ENCODE measurements around the gene SCMH1. TPM values are rescaled to one million over a fixed set of nuclear protein-coding genes. Genes with fewer than 3 reads are reported as not detected.

SCMH1 gene
- total and polyA plus RNA-seq, 2 of the 4 experiments (the other 2 are of a cell fraction), result 9.0 to 19.4 TPM

DNA sequence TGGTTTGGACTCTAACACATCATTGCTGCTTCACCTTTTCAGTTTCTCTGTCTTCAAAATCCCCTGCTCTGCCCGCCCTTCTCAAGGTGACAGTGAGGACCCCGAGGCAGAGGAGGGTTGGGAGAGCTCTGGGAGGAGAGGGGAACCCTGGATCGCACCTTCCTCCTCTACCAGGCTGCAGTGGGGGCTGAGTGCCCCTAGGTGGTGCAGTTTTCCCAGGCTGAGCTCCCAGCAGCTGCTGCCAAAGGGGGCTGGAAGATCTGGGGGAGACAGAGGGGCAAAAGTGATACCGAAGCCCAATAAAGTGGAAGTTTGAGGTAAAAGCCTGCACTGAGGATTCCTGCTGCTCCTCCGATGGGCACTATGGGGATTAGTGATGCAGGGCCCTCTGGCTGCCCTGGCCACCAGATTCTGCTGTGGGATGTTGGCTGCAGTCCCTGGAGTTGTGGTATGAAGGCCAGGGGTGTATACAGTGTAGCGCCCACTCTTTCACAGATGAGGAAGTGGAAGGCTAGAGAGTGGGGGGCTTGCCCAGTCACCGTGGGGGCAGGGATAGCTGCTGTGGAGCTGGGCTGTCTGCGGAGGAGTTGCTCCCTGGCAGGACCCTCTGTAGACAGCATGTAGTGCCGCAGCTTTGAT lies 40.7 kb upstream of the SCMH1 start:
- intact Hi-C loops (cut with micrococcal nuclease), result loop anchor here (1.0 kb wide), 2 partner anchors 135 to 150 kb away; no protein-coding TSS in a partner anchor
- Histone ChIP-seq H3K9ac (ENCODE audit: low read depth, low read length) (no peak overlapping the region), H2BK15ac (ENCODE audit: low read depth, low read length) (no peak overlapping the region), H3K23ac (ENCODE audit: low read depth, low read length) (no peak overlapping the region), H3K56ac (ENCODE audit: extremely low read depth, insufficient read depth, low read length) (no peak overlapping the region), H3K14ac (replicated peaks; ENCODE audit: low read depth, low read length) (no peak overlapping the region), H3K9me3 (ENCODE audit: control insufficient read depth, insufficient read depth, low read length) (no peaks in the 10 kb centered on the region), H2BK5ac (ENCODE audit: low read depth, low read length, poor library complexity, severe bottlenecking) (no peak overlapping the region), H3K4me2 (ENCODE audit: low read depth, low read length) (no peak overlapping the region), H4K5ac (ENCODE audit: low read depth, low read length) (no peak overlapping the region), H3K27ac (ENCODE audit: insufficient read depth, low read length) (no peak overlapping the region), H3K18ac (ENCODE audit: low read depth, low read length) (no peak overlapping the region), H3K4me1 (ENCODE audit: control insufficient read depth, insufficient read depth, low read length) (no peaks in the 10 kb centered on the region), H2AFZ (replicated peaks; ENCODE audit: low read length, poor library complexity) (no peak overlapping the region), H4K8ac (ENCODE audit: low read depth in 2 of 2, low read length in 2 of 2) (no peak overlapping the region), H4K91ac (ENCODE audit: insufficient read depth, low read depth, low read length) (no peak overlapping the region), H3K79me1 (ENCODE audit: low read depth in 1 of 2, low read length in 2 of 2) (no peaks in the 10 kb centered on the region), H2AK5ac (ENCODE audit: low read depth, low read length) (no peak overlapping the region), H3K9me1 (ENCODE audit: insufficient read depth, low read length) (no peaks in the 10 kb centered on the region), H3K4me3 (ENCODE audit: insufficient read depth, low read depth, low read length) (no peak overlapping the region), H2BK20ac (ENCODE audit: low read depth, low read length) (no peak overlapping the region), H3K4ac (ENCODE audit: low read depth, low read length) (no peak overlapping the region), H2BK120ac (ENCODE audit: low read depth, low read length) (no peak overlapping the region), H2AK9ac (replicated peaks; ENCODE audit: low read depth, low read length, poor library complexity) (no peak overlapping the region), H3K36me3 (ENCODE audit: control insufficient read depth, insufficient read depth, low read length) (no peaks in the 10 kb centered on the region), H3K27me3 (ENCODE audit: control insufficient read depth, insufficient read depth, low read length) (peaks cover 67% of the 10 kb centered on the region), H4K20me1 (ENCODE audit: insufficient read depth, low read length) (no peaks in the 10 kb centered on the region)
- in situ Hi-C loops (cut with MboI; ENCODE audit: low sequenced_read_pairs), result no loop called here
- no TSS peak for BruUV-seq (replicated peaks)
- WGBS, 2 experiments (ENCODE audit: extremely low coverage in 2 of 2, insufficient read length in 1 of 2), result 22% methylated on average over 2 of the region's 9 CpGs; no CpG with 5 or more reads in 1 of the 2 experiments
- no peak for TF ChIP-seq MXI1 (IDR thresholded peaks at IDR 0.05; ENCODE audit: borderline replicate concordance, low read depth, low read length)
- TF ChIP-seq, protein P1, sequence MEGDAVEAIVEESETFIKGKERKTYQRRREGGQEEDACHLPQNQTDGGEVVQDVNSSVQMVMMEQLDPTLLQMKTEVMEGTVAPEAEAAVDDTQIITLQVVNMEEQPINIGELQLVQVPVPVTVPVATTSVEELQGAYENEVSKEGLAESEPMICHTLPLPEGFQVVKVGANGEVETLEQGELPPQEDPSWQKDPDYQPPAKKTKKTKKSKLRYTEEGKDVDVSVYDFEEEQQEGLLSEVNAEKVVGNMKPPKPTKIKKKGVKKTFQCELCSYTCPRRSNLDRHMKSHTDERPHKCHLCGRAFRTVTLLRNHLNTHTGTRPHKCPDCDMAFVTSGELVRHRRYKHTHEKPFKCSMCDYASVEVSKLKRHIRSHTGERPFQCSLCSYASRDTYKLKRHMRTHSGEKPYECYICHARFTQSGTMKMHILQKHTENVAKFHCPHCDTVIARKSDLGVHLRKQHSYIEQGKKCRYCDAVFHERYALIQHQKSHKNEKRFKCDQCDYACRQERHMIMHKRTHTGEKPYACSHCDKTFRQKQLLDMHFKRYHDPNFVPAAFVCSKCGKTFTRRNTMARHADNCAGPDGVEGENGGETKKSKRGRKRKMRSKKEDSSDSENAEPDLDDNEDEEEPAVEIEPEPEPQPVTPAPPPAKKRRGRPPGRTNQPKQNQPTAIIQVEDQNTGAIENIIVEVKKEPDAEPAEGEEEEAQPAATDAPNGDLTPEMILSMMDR (conservative IDR thresholded peaks at IDR 0.05; ENCODE audit: low read depth, low read length), result peak; percentile 68
- TF ChIP-seq RAD21 (IDR thresholded peaks at IDR 0.05; ENCODE audit: low read length), result peak; percentile 77
- peak; percentile 57 for TF ChIP-seq SMC3 (IDR thresholded peaks at IDR 0.05; ENCODE audit: low read depth, low read length)
- TF ChIP-seq, protein P2, sequence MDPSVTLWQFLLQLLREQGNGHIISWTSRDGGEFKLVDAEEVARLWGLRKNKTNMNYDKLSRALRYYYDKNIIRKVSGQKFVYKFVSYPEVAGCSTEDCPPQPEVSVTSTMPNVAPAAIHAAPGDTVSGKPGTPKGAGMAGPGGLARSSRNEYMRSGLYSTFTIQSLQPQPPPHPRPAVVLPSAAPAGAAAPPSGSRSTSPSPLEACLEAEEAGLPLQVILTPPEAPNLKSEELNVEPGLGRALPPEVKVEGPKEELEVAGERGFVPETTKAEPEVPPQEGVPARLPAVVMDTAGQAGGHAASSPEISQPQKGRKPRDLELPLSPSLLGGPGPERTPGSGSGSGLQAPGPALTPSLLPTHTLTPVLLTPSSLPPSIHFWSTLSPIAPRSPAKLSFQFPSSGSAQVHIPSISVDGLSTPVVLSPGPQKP (IDR thresholded peaks at IDR 0.05; ENCODE audit: borderline replicate concordance, low read depth, low read length), result no peak
- no peak for TF ChIP-seq RCOR1 (IDR thresholded peaks at IDR 0.05; ENCODE audit: insufficient replicate concordance, low read length)
- TF ChIP-seq, protein P3, sequence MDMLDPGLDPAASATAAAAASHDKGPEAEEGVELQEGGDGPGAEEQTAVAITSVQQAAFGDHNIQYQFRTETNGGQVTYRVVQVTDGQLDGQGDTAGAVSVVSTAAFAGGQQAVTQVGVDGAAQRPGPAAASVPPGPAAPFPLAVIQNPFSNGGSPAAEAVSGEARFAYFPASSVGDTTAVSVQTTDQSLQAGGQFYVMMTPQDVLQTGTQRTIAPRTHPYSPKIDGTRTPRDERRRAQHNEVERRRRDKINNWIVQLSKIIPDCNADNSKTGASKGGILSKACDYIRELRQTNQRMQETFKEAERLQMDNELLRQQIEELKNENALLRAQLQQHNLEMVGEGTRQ (IDR thresholded peaks at IDR 0.05; ENCODE audit: low read depth, low read length), result no peak
- no peak for TF ChIP-seq BHLHE40 (IDR thresholded peaks at IDR 0.05; ENCODE audit: low read depth, low read length)
- no peak for TF ChIP-seq MAZ (IDR thresholded peaks at IDR 0.05; ENCODE audit: borderline replicate concordance, low read depth, low read length)
- CTCF ChIA-PET, result interaction anchor here (0.6 to 1.5 kb wide), 11 partner anchors 12 to 179 kb away, joined by 3 to 11 read pairs (median 4); no protein-coding TSS in a partner anchor
- POLR2A ChIA-PET (ENCODE audit: unreplicated experiment), result no interaction called here
- DNase-seq (peak; percentile 13), ATAC-seq (ENCODE audit: low read depth) (peak; percentile 96)
- dilution Hi-C loops (cut with HindIII; ENCODE audit: low sequenced_read_pairs, unreplicated experiment), result no loop called here

Data from IMR-90 (cell line).